Measurements from ENCODE around the gene KPNA6.

The KPNA6 gene

DNA sequence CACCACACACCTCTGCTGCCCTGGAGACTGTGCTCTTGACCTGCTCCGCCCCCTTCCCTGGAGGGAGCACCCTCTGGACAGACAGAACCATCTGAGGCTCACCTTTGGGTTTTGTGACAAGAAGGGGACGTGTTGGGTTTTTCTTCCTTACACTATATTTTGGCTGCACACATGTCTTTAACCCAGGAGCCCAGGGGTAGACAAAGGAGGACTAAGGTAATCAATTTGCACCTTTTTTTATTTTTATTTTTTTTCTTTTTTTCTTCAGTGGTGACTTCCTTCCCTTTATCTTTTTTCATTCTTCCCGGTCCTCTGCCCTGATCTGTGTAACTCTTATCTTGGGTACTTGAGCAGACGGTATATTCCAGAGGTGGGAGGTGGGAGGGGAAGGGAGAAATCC is 63.1 kb downstream of the KPNA6 start:
- TF ChIP-seq, protein P1, sequence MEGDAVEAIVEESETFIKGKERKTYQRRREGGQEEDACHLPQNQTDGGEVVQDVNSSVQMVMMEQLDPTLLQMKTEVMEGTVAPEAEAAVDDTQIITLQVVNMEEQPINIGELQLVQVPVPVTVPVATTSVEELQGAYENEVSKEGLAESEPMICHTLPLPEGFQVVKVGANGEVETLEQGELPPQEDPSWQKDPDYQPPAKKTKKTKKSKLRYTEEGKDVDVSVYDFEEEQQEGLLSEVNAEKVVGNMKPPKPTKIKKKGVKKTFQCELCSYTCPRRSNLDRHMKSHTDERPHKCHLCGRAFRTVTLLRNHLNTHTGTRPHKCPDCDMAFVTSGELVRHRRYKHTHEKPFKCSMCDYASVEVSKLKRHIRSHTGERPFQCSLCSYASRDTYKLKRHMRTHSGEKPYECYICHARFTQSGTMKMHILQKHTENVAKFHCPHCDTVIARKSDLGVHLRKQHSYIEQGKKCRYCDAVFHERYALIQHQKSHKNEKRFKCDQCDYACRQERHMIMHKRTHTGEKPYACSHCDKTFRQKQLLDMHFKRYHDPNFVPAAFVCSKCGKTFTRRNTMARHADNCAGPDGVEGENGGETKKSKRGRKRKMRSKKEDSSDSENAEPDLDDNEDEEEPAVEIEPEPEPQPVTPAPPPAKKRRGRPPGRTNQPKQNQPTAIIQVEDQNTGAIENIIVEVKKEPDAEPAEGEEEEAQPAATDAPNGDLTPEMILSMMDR (IDR thresholded peaks at IDR 0.05; ENCODE audit: low read depth, low read length), result no peak
- H3K4me3 ChIP-seq (replicated peaks in 1 of 2; ENCODE audit: low read depth in 2 of 2, low read length in 2 of 2), result no peak overlapping the region
- no peak for DNase-seq (ENCODE audit: low read depth in 2 of 2)

DNA sequence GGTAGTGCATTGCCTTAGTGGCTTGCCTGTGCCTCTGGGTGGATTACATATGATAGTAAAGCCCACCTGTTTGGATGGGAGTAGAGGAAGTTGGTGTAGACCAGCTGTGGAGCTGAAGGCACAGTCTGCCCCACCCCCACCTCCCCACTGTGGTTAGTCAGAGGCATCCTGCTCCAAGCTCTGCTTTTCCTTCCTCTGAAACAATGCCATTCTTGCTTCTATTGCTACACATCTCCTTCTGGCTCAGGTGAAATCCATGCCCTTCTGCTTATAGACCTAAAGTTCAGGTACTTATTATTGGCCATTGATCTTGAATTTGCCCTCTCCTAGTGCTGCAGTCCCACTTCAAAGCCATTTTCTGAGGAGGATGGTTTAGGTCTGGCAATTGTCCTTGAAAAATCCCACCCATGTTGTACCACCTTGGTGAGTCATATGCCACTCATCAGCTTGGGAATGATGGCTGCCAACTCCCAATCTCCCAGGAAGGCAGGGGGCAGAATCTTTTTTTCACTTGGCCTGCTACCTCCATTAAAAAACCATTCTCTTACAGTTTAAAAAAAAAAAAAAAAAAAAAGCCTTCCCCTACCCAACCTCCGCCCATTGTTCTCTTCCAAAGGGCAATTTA is 64.9 kb downstream of the KPNA6 start:
- no peak overlapping the region for H3K4me3 ChIP-seq (replicated peaks in 1 of 2; ENCODE audit: low read depth in 2 of 2, low read length in 2 of 2)
- TF ChIP-seq, protein P1 (IDR thresholded peaks at IDR 0.05; ENCODE audit: low read depth, low read length), result no peak
- peak; percentile 24 to 62 for DNase-seq (ENCODE audit: low read depth in 2 of 2)

DNA sequence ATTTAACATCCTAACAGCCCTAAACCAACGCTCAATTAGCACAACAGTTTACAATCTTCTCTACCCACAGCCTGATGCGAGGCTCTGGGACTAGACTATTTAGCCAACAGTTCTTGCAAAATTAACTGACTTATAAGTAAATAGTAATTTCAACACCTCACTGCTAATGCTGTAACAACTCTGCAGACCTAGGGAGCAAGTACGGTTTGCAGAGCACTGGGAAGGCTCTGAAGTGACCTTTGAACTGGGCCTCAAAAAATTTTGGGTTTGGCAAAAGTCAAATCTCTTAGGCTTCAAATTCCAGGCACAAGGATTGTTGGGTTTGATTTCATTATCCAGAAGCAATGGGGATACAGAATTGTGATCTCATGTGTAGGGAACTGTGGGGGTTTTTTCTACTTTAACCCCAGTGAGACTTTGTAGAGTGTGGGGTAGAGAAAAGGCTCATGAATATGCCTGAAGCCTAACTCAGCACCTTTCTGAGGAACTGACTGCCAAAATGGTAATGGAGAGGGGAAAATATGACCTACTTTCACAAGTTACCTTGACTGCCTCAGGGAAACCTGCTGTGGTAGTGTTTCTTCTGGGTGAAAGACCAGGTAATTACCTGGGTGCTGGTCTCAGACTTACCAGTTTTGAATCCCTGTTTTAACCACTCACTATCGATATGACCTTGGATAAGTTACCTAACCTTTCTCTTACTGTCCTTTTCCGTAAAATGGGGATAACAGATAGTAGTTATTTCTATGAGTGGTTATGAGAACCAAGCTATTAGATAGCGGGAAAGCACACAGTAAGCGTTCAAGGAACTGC is 70.7 kb downstream of the KPNA6 start:
- TF ChIP-seq, protein P1 (IDR thresholded peaks at IDR 0.05; ENCODE audit: low read depth, low read length), result no peak
- DNase-seq (ENCODE audit: low read depth in 2 of 2), result no peak
- H3K4me3 ChIP-seq (replicated peaks in 1 of 2; ENCODE audit: low read depth in 2 of 2, low read length in 2 of 2), result no peak overlapping the region

DNA sequence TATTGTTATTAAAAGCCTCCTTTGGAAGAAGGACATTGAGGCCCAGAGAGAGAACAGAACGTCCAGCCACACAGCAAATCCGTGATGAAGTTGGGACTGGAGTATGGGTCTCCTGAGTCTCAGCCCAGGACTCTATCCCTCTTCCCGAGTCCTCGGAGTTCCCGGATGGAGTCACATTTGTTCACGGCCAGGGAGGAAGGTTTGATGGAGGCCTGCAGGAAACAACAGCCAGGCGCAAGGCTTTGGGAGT is 71.3 kb downstream of the KPNA6 start:
- TF ChIP-seq, protein P1 (IDR thresholded peaks at IDR 0.05; ENCODE audit: low read depth, low read length), result no peak
- no peak for DNase-seq (ENCODE audit: low read depth in 2 of 2)
- peak overlapping the region; percentile 26 to 76 for H3K4me3 ChIP-seq (replicated peaks in 1 of 2; ENCODE audit: low read depth in 2 of 2, low read length in 2 of 2)

DNA sequence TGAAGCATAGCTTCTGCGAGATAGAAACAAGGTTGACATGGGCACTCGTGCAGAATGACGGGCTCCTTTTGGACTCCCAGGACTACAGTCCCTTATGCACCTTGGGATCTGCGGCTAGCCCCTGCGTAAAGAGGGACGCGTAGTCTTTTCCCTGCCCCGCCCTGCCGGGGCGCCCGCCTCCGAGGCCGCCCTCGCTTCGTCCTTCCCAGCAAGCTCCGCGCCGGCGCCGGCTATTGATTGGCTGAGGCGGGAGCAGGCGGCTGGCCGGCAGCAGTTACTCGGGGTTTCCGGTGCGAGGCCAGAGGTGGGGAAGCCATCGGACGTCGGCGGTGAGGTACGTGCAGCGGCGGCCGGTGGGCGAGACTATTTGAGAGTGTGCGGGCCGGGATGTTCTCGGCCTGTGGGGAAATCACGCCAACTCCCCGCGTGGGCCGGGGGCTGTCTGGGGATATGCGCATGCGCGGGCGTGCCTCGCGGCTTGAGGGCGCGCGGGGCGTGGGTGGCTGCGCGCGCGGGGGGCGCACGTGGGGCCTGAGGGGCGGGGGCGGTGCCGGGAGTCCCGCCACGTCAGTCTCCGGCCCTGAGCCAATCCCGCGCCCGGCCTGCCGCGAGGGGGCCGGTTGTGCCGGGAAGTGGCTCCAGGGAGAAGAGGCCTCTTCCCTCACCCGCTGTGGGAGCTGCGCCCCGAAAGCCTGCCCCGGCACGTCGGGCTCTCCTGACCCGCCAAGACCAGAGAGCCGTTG is 71.8 kb downstream of the KPNA6 start, which contains the start of gene TXLNA:
Gene TXLNA, plus strand, starts transcription at position 233 of the 743 bp plus-strand sequence. CDS start 671 bp downstream, outside the sequence.
- peak within 1 kb of the TSS; percentile 67 to 76 for H3K4me3 ChIP-seq (replicated peaks in 1 of 2; ENCODE audit: low read depth in 2 of 2, low read length in 2 of 2)
- TF ChIP-seq, protein P1 (IDR thresholded peaks at IDR 0.05; ENCODE audit: low read depth, low read length), result no peak
- DNase-seq (ENCODE audit: low read depth in 2 of 2), result peak; percentile 93 to 96

DNA sequence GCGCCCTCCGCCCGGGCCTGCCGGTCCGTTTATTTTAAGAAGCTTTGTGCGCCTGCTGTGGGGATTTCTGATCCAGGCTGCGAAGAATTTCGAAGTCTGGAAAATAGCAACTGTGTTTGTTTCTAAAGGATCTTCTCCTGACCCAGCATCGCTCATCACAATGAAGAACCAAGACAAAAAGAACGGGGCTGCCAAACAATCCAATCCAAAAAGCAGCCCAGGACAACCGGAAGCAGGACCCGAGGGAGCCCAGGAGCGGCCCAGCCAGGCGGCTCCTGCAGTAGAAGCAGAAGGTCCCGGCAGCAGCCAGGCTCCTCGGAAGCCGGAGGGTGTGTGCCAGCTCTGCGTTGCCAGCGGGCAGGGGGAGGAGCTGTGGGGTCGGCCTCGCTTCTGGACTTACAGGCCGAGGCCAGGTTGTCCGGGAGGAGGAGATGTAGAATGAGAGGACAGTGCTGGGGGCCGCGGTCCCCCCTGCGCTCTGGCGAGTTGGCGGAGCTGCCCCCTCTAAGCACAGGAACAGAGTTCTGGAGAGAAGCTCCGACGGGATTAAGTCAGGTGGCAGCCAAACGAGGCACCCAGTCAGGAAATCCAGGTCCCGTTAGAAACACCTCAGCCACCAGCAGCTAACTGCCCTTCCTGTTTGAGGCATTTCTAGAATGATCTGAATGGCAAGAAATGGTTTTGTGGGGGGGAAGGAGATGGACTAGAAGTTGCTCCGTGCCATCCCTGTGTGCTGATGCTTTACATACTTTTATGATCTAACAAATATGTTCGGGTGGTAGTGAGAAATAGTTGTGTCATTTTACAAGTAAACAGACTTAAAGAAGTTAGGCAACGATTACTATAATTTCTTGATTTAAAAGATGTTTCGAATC is 72.6 kb downstream of the KPNA6 start:
- peak; percentile 52 to 73 for DNase-seq (ENCODE audit: low read depth in 2 of 2)
- TF ChIP-seq, protein P1 (IDR thresholded peaks at IDR 0.05; ENCODE audit: low read depth, low read length), result no peak
- H3K4me3 ChIP-seq (replicated peaks in 1 of 2; ENCODE audit: low read depth in 2 of 2, low read length in 2 of 2), result peak overlapping the region; percentile 67 to 76
